G401.6 (cell line): ENCODE data around the gene FASTKD2.

Experiments used
- FAIRE-seq: peaks from 2 replicates; lab custom pipeline; 2012; peaks lifted over from hg19 to GRCh38; lab: Jason Lieb, UNC

The FASTKD2 gene

GRCh38 chr2:206838690-206839089, 73.3 kb downstream of the FASTKD2 start:
- no peak for FAIRE-seq

GRCh38 chr2:206840999-206841398, 75.6 kb downstream of the FASTKD2 start:
- FAIRE-seq = no peak
